ENCODE results near the gene YRDC. TPM values are rescaled to one million over a fixed set of nuclear protein-coding genes. Genes with fewer than 3 reads are reported as not detected.

YRDC gene
- total and polyA plus RNA-seq, 9 of the 15 experiments (the other 6 are each of a cell fraction or from before 2014, with no cell fraction given): 11.1 to 58.5 (median 49.8) TPM

DNA sequence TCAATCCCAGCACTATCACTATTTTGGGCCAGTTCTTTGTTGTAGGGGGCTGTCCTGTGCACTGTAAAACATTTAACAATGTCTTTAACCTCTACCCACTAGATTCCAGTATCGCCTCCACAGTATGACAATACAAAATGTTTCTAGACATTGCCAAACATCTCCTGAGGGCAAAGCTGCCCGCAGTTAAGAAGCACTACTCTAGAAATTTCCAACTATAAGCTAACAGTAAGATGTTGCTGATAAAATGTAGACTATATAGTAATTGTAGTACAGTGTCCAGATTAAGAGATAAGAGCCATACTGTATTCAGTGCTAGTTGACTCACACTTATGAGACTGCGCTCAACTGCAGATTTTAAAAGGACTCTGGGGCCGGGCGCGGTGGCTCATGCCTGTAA lies 46.4 kb upstream of the YRDC start:
- no peaks in the 10 kb centered on the region for H3K9me3 ChIP-seq (replicated peaks; ENCODE audit: control insufficient read depth, insufficient read depth, low read depth, low read length)
- H3K4me1 ChIP-seq (replicated peaks in 1 of 2; ENCODE audit: control insufficient read depth in 2 of 2, insufficient read depth in 2 of 2, low read length in 2 of 2): peaks cover 6 to 22% of the 10 kb centered on the region in 2 experiments; a peak in 4 of 5 replicates
- ChIA-PET CTCF (ENCODE audit: low intra/inter-chr PET ratio) (no interaction called here), POLR2A (interaction anchor here (0.7 to 1.6 kb wide), 3 partner anchors 17 to 345 kb away, joined by 3 read pairs; no protein-coding TSS in a partner anchor)
- H3K36me3 ChIP-seq (ENCODE audit: control insufficient read depth, insufficient read depth, low read length): peaks cover 29% of the 10 kb centered on the region
- no peak overlapping the region for H3K4me2 ChIP-seq (ENCODE audit: insufficient read depth, low read length)
- BruUV-seq (replicated peaks): no TSS peak
- H2AFZ ChIP-seq (ENCODE audit: low read depth, low read length): no peak overlapping the region
- no peak for FAIRE-seq
- intact Hi-C loops (cut with micrococcal nuclease) (no loop called here), in situ Hi-C loops (cut with MboI) (no loop called here)
- no peak overlapping the region for H3K27ac ChIP-seq (ENCODE audit: extremely low read depth, low read depth, low read length)
- no peak overlapping the region for H3K9ac ChIP-seq (ENCODE audit: insufficient read depth in 1 of 2, low read depth in 2 of 2, low read length in 2 of 2)
- no peak overlapping the region for H3K4me3 ChIP-seq
- no peaks in the 10 kb centered on the region for H3K27me3 ChIP-seq (ENCODE audit: control insufficient read depth in 2 of 2, insufficient read depth in 2 of 2, low read length in 2 of 2)
- peak in 1 of 4 experiments; percentile 18 for DNase-seq (ENCODE audit: extremely low read depth in 1 of 4, low spot score in 3 of 4)
- no peak for ATAC-seq
- 67% methylated on average over 6 of the region's 6 CpGs for WGBS (ENCODE audit: insufficient coverage, low coverage, missing lambda C conversion rate)
- H4K20me1 ChIP-seq (replicated peaks; ENCODE audit: control insufficient read depth, insufficient read depth, low read length): 0 out of 2 replicates have a peak, but pooled peaks cover 11% of the 10 kb centered on the region
- TF ChIP-seq SMARCE1 (IDR thresholded peaks at IDR 0.05) (no peak), FOSL1 (tag; conservative IDR thresholded peaks at IDR 0.05) (0 out of 2 replicates have a peak, but pooled peaks have one; percentile 15)
- no peaks in the 10 kb centered on the region for H3K9me1 ChIP-seq (ENCODE audit: control insufficient read depth, insufficient read depth, low read length)
- H3K79me2 ChIP-seq (ENCODE audit: control insufficient read depth, insufficient read depth, low read length): peaks cover 64% of the 10 kb centered on the region

- Histone ChIP-seq H3K36me3 (ENCODE audit: control insufficient read depth, insufficient read depth, low read length) (peaks cover 37% of the 10 kb centered on the region), H3K79me2 (ENCODE audit: control insufficient read depth, insufficient read depth, low read length) (peaks cover 58% of the 10 kb centered on the region), H3K27ac (ENCODE audit: extremely low read depth, low read depth, low read length) (no peak overlapping the region), H3K9me3 (replicated peaks; ENCODE audit: control insufficient read depth, insufficient read depth, low read depth, low read length) (no peaks in the 10 kb centered on the region), H3K27me3 (ENCODE audit: control insufficient read depth in 2 of 2, insufficient read depth in 2 of 2, low read length in 2 of 2) (no peaks in the 10 kb centered on the region), H3K9ac (ENCODE audit: insufficient read depth in 1 of 2, low read depth in 2 of 2, low read length in 2 of 2) (no peak overlapping the region), H4K20me1 (replicated peaks; ENCODE audit: control insufficient read depth, insufficient read depth, low read length) (0 out of 2 replicates have a peak, but pooled peaks cover 7% of the 10 kb centered on the region), H3K4me1 (replicated peaks in 1 of 2; ENCODE audit: control insufficient read depth in 2 of 2, insufficient read depth in 2 of 2, low read length in 2 of 2) (peaks cover 6 to 19% of the 10 kb centered on the region in 2 experiments; a peak in 4 of 5 replicates), H3K4me2 (ENCODE audit: insufficient read depth, low read length) (0 out of 2 replicates have a peak overlapping the region, but pooled peaks have one; percentile 1), H2AFZ (ENCODE audit: low read depth, low read length) (no peak overlapping the region), H3K9me1 (ENCODE audit: control insufficient read depth, insufficient read depth, low read length) (no peaks in the 10 kb centered on the region), H3K4me3 (no peak overlapping the region)
- ChIA-PET POLR2A (interaction anchor here (0.5 to 1.3 kb wide), 3 partner anchors 10 to 48 kb away, joined by 3 to 4 read pairs (median 4); no protein-coding TSS in a partner anchor), CTCF (ENCODE audit: low intra/inter-chr PET ratio) (no interaction called here)
- no TSS peak for BruUV-seq (replicated peaks)
- in situ Hi-C loops (cut with MboI): no loop called here
- intact Hi-C loops (cut with micrococcal nuclease): no loop called here
- ATAC-seq: peak; percentile 67
- peak in 2 of 4 experiments; percentile 32 to 42 for DNase-seq (ENCODE audit: extremely low read depth in 1 of 4, low spot score in 3 of 4)
- TF ChIP-seq DDX20 (tag; IDR thresholded peaks at IDR 0.05; ENCODE audit: low read depth) (no peak), PTTG1 (tag; IDR thresholded peaks at IDR 0.05; ENCODE audit: low read depth) (no peak), HMBOX1 (IDR thresholded peaks at IDR 0.05) (peak; percentile 60; the same call in 1 of the 2 replicates), ZNF165 (CRISPR knock-in tag; IDR thresholded peaks at IDR 0.05; ENCODE audit: borderline replicate concordance) (no peak), NR2C1 (IDR thresholded peaks at IDR 0.05) (no peak), NR2C1 (tag; IDR thresholded peaks at IDR 0.05) (peak; percentile 40; the same call in 1 of the 2 replicates), SOX6 (IDR thresholded peaks at IDR 0.05) (peak; percentile 55; the same call in 1 of the 2 replicates), CBFA2T3 (IDR thresholded peaks at IDR 0.05) (peak; percentile 40)
- FAIRE-seq: peak; percentile 71
Measured at GRCh38 chr1:37853157-37853556, 45.1 kb upstream of the YRDC start.
